ENCODE results near the gene UBE2Q2. TPM values are rescaled to one million over a fixed set of nuclear protein-coding genes. Genes with fewer than 3 reads are reported as not detected.

Gene UBE2Q2
- polyA plus RNA-seq, 1 of the 3 experiments (the other 2 are of a cell fraction): 14.5 TPM

- TF ChIP-seq RAD21 (IDR thresholded peaks at IDR 0.05; ENCODE audit: low read length) (no peak), MEF2A (IDR thresholded peaks at IDR 0.05; ENCODE audit: borderline replicate concordance, low read depth) (no peak), RXRA (IDR thresholded peaks at IDR 0.05; ENCODE audit: borderline replicate concordance, low read depth) (no peak), SIN3A (IDR thresholded peaks at IDR 0.05; ENCODE audit: borderline replicate concordance, low read depth, low read length) (no peak), IRF3 (IDR thresholded peaks at IDR 0.05; ENCODE audit: low read depth, low read length) (no peak), GATA2 (CRISPR knock-in tag; IDR thresholded peaks at IDR 0.05) (no peak), SMC3 (IDR thresholded peaks at IDR 0.05; ENCODE audit: low read depth, low read length) (no peak), NFIC (IDR thresholded peaks at IDR 0.05; ENCODE audit: borderline replicate concordance) (no peak), RFX5 (IDR thresholded peaks at IDR 0.05; ENCODE audit: low read length) (no peak), FOSL2 (IDR thresholded peaks at IDR 0.05; ENCODE audit: borderline replicate concordance, low read depth) (no peak), FOXM1 (IDR thresholded peaks at IDR 0.05; ENCODE audit: low read depth) (no peak), POLR2AphosphoS5 (IDR thresholded peaks at IDR 0.05; ENCODE audit: low read depth, low read length) (no peak), ELF1 (IDR thresholded peaks at IDR 0.05) (no peak), USF1 (IDR thresholded peaks at IDR 0.05; ENCODE audit: borderline replicate concordance, low read depth) (no peak)
- Histone ChIP-seq H3K36me3 (replicated peaks in 1 of 2; ENCODE audit: control insufficient read depth in 1 of 2, insufficient read depth in 2 of 2, low read length in 1 of 2) (no peaks in the 10 kb centered on the region), H3F3A (replicated peaks; ENCODE audit: insufficient read depth) (no peaks in the 10 kb centered on the region), H3K27ac (ENCODE audit: low read depth in 2 of 2, low read length in 1 of 2) (no peak overlapping the region), H2AFZ (ENCODE audit: low read depth) (no peak overlapping the region), H3K9me3 (no peaks in the 10 kb centered on the region), H4K20me1 (ENCODE audit: insufficient read depth) (no peaks in the 10 kb centered on the region), H3K9me2 (no peaks in the 10 kb centered on the region), H3K4me2 (no peak overlapping the region), H3K27me3 (ENCODE audit: insufficient read depth) (no peaks in the 10 kb centered on the region), H3K4me1 (ENCODE audit: control insufficient read depth in 1 of 2, insufficient read depth in 2 of 2, low read depth in 1 of 2, low read length in 1 of 2) (no peaks in the 10 kb centered on the region), H3K9ac (no peak overlapping the region), H3K4me3 (ENCODE audit: low read depth in 2 of 2, low read length in 1 of 2) (no peak overlapping the region), H3K79me2 (ENCODE audit: insufficient read depth) (no peaks in the 10 kb centered on the region)
- CTCF ChIA-PET: interaction anchor here (0.7 to 3.1 kb wide), 4 partner anchors 13 to 99 kb away, joined by 3 to 10 read pairs (median 6); no protein-coding TSS in a partner anchor
- DNase-seq: no peak
- POLR2A ChIA-PET: no interaction called here
- WGBS (ENCODE audit: low lambda C conversion rate): 60% methylated on average over 5 of the region's 5 CpGs
Observed at GRCh38 chr15:75822685-75823278, 20.5 kb upstream of the UBE2Q2 start.

- no peak overlapping the region for H3K27ac ChIP-seq (ENCODE audit: low read depth in 2 of 2, low read length in 1 of 2)
- H3K4me1 ChIP-seq (ENCODE audit: control insufficient read depth in 1 of 2, insufficient read depth in 2 of 2, low read depth in 1 of 2, low read length in 1 of 2): no peaks in the 10 kb centered on the region
- H3K4me2 ChIP-seq: no peak overlapping the region
- H3K9ac ChIP-seq: no peak overlapping the region
- H2AFZ ChIP-seq (ENCODE audit: low read depth): 0 out of 2 replicates have a peak overlapping the region, but pooled peaks have one; percentile 41
- POLR2A ChIA-PET: no interaction called here
- H3K27me3 ChIP-seq (ENCODE audit: insufficient read depth): no peaks in the 10 kb centered on the region
- no peak overlapping the region for H3K4me3 ChIP-seq (ENCODE audit: low read depth in 2 of 2, low read length in 1 of 2)
- H4K20me1 ChIP-seq (ENCODE audit: insufficient read depth): no peaks in the 10 kb centered on the region
- no peaks in the 10 kb centered on the region for H3F3A ChIP-seq (replicated peaks; ENCODE audit: insufficient read depth)
- CTCF ChIA-PET: interaction anchor here (1.1 to 3.1 kb wide), 2 partner anchors 15 to 22 kb away, joined by 6 to 10 read pairs; no protein-coding TSS in a partner anchor
- no peaks in the 10 kb centered on the region for H3K9me2 ChIP-seq
- no peaks in the 10 kb centered on the region for H3K9me3 ChIP-seq
- 73% methylated on average over 7 of the region's 7 CpGs for WGBS (ENCODE audit: low lambda C conversion rate)
- H3K79me2 ChIP-seq (ENCODE audit: insufficient read depth): no peaks in the 10 kb centered on the region
- TF ChIP-seq EP300 (IDR thresholded peaks at IDR 0.05; ENCODE audit: borderline replicate concordance in 1 of 2, low read depth in 1 of 2, low read length in 1 of 2): no peak
- DNase-seq: no peak
- H3K36me3 ChIP-seq (replicated peaks in 1 of 2; ENCODE audit: control insufficient read depth in 1 of 2, insufficient read depth in 2 of 2, low read length in 1 of 2): no peaks in the 10 kb centered on the region
Observed at GRCh38 chr15:75823860-75824613, 19.2 kb upstream of the UBE2Q2 start.
